Measurements from ENCODE around the gene STK38L.
A peak's percentile ranks its signal among the peaks of the same experiment; 100 is the strongest.

Gene STK38L

GRCh38 chr12:27319848-27320247 is 75.8 kb downstream of the STK38L start:
- DNase-seq (ENCODE audit: low read depth), result no peak

- DNase-seq (ENCODE audit: low read depth), result no peak
Measured at GRCh38 chr12:27324530-27324929, 80.4 kb downstream of the STK38L start.

- no peak for DNase-seq (ENCODE audit: low read depth)
Measured at GRCh38 chr12:27330846-27331245, 86.8 kb downstream of the STK38L start.

GRCh38 chr12:27331291-27331926 is 87.3 kb downstream of the STK38L start:
- DNase-seq (ENCODE audit: low read depth), result no peak

- no peak for DNase-seq (ENCODE audit: low read depth)
Measured at GRCh38 chr12:27331927-27332324, 87.8 kb downstream of the STK38L start.

- DNase-seq (ENCODE audit: low read depth), result no peak
Measured at GRCh38 chr12:27332407-27332713, 88.3 kb downstream of the STK38L start.

- peak; percentile 17 for DNase-seq (ENCODE audit: low read depth)
Measured at GRCh38 chr12:27332714-27333402, 88.8 kb downstream of the STK38L start, which contains the start of gene BMAL2. BMAL2 (plus strand) TSS chr12:27332836; CDS start chr12:27333073, 237 bp downstream.

- DNase-seq (ENCODE audit: low read depth), result peak; percentile 15
Measured at GRCh38 chr12:27333403-27334009, 89.4 kb downstream of the STK38L start.

GRCh38 chr12:27334042-27334720 is 90.1 kb downstream of the STK38L start:
- no peak for DNase-seq (ENCODE audit: low read depth)

- DNase-seq (ENCODE audit: low read depth), result no peak
Measured at GRCh38 chr12:27334721-27335082, 90.6 kb downstream of the STK38L start.

GRCh38 chr12:27335364-27336281 is 91.5 kb downstream of the STK38L start:
- no peak for DNase-seq (ENCODE audit: low read depth)

GRCh38 chr12:27336282-27336653 is 92.2 kb downstream of the STK38L start:
- no peak for DNase-seq (ENCODE audit: low read depth)

GRCh38 chr12:27337376-27337775 is 93.3 kb downstream of the STK38L start:
- DNase-seq (ENCODE audit: low read depth), result no peak

- DNase-seq (ENCODE audit: low read depth), result no peak
Measured at GRCh38 chr12:27338473-27338872, 94.4 kb downstream of the STK38L start.

- DNase-seq (ENCODE audit: low read depth), result no peak
Measured at GRCh38 chr12:27340971-27341370, 96.9 kb downstream of the STK38L start.

GRCh38 chr12:27342536-27342935 is 98.5 kb downstream of the STK38L start:
- no peak for DNase-seq (ENCODE audit: low read depth)

- no peak for DNase-seq (ENCODE audit: low read depth)
Measured at GRCh38 chr12:27343255-27344000, 99.3 kb downstream of the STK38L start.

- DNase-seq (ENCODE audit: low read depth), result no peak
Measured at GRCh38 chr12:27344246-27344645, 100.2 kb downstream of the STK38L start.

GRCh38 chr12:27344760-27345159 is 100.7 kb downstream of the STK38L start:
- DNase-seq (ENCODE audit: low read depth), result no peak

GRCh38 chr12:27345376-27345775 is 101.3 kb downstream of the STK38L start:
- DNase-seq (ENCODE audit: low read depth), result no peak

GRCh38 chr12:27347779-27348178 is 103.7 kb downstream of the STK38L start:
- DNase-seq (ENCODE audit: low read depth), result no peak

Measured in activated T-helper 9 cell treated with anti-CD3 and anti-CD28 coated beads, Interleukin-2, amount 50 U/mL, for 16 hours (primary cell).